Putamen (tissue), 1 donor: ENCODE data around the gene MYL7.
A peak's percentile ranks its signal among the peaks of the same experiment; 100 is the strongest.

Experiments used
- DNase-seq: peaks from one replicate; pipeline ENCODE4 v3.0.0-alpha.2; 2016; ENCODE audit warnings: low spot score

Gene MYL7

GRCh38 chr7:44112231-44112996 is 28.7 kb downstream of the MYL7 start:
- DNase-seq = no peak

- DNase-seq = no peak
Measured at GRCh38 chr7:44111761-44112160, 29.4 kb downstream of the MYL7 start.

GRCh38 chr7:44110719-44111635 is 30.2 kb downstream of the MYL7 start:
- DNase-seq = no peak

GRCh38 chr7:44109991-44110390 is 31.1 kb downstream of the MYL7 start:
- no peak for DNase-seq

GRCh38 chr7:44108768-44109750 is 32.1 kb downstream of the MYL7 start:
- DNase-seq = no peak

- no peak for DNase-seq
Measured at GRCh38 chr7:44107961-44108767, 33.0 kb downstream of the MYL7 start.

- DNase-seq = no peak
Measured at GRCh38 chr7:44107116-44107960, 33.8 kb downstream of the MYL7 start.

GRCh38 chr7:44106311-44107065 is 34.6 kb downstream of the MYL7 start:
- DNase-seq = no peak

GRCh38 chr7:44105832-44106231 is 35.3 kb downstream of the MYL7 start:
- no peak for DNase-seq

- peak; percentile 61 for DNase-seq
Measured at GRCh38 chr7:44104860-44105771, 36.0 kb downstream of the MYL7 start.

GRCh38 chr7:44103923-44104859 is 36.9 kb downstream of the MYL7 start, which contains the start of gene AEBP1:
Gene AEBP1, plus strand, starts transcription at chr7:44104345. Its CDS starts 321 bp downstream, at chr7:44104666.
- no peak for DNase-seq

GRCh38 chr7:44103566-44103922 is 37.6 kb downstream of the MYL7 start:
- no peak for DNase-seq

- no peak for DNase-seq
Measured at GRCh38 chr7:44102846-44103565, 38.1 kb downstream of the MYL7 start.

GRCh38 chr7:44101966-44102845 is 38.9 kb downstream of the MYL7 start:
- no peak for DNase-seq

- DNase-seq = no peak
Measured at GRCh38 chr7:44101303-44101965, 39.7 kb downstream of the MYL7 start.
